GM19193 (cell line): ENCODE results near the gene CFAP221.

Source experiments
- POLR2A ChIP-seq: IDR thresholded peaks from 4 replicates; pipeline ENCODE4 v1.6.1; 2011; ENCODE audit not compliant: insufficient read depth, insufficient read length; ENCODE audit errors: extremely low read depth

CFAP221 gene

GRCh38 chr2:119523952-119524694, 20.1 kb upstream of the CFAP221 start, which contains the start of gene SCTR:
Gene SCTR (minus strand): TSS chr2:119524483. CDS start chr2:119524226, 257 bp downstream.
- no peak for TF ChIP-seq POLR2A

GRCh38 chr2:119525614-119526013, 18.6 kb upstream of the CFAP221 start:
- no peak for TF ChIP-seq POLR2A

DNA sequence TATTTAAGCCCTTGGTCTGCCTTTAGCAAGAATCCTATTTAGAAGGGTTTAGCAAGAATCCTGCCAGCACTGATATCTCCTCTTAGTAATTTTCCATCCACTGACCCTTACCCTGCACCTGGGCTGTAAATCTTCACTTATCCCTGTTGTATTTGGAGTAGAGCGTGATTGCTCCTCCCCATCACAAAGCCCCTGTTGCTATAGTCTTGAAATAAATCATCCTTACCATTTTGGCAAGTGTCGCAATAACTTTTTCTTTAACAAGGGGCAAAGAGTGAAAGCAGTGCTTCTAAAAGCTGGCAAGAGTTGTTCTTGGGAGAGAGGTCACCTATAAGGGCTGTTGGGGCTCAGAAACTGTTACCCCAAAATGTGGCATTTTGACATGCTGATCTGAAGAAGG, 16.2 kb upstream of the CFAP221 start:
- TF ChIP-seq POLR2A: no peak

- no peak for TF ChIP-seq POLR2A
These were observed 13.0 kb upstream of the CFAP221 start for GRCh38 chr2:119531292-119531691.

GRCh38 chr2:119533560-119533959, 10.7 kb upstream of the CFAP221 start:
- no peak for TF ChIP-seq POLR2A

DNA sequence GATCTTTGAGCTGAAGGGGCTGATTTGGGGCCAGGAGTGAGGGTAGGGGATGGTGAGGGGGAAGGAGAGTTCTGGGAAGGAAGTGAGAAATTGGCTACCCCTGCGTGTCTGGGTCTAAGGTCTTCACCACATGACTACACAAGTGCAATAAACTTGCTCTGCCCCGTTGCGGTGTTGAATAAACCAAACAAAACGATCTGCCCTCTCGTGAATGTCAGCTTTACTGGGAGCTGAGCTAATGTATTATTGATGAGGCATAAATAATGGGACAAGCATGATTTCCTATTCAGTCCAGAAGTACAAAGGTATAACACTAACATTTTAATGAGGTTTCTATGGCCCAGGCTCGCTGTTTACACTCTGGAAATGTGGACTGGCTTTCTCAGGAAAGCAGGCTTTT, 8.0 kb upstream of the CFAP221 start:
- TF ChIP-seq POLR2A: no peak

GRCh38 chr2:119536707-119537106, 7.5 kb upstream of the CFAP221 start:
- TF ChIP-seq POLR2A: no peak

DNA sequence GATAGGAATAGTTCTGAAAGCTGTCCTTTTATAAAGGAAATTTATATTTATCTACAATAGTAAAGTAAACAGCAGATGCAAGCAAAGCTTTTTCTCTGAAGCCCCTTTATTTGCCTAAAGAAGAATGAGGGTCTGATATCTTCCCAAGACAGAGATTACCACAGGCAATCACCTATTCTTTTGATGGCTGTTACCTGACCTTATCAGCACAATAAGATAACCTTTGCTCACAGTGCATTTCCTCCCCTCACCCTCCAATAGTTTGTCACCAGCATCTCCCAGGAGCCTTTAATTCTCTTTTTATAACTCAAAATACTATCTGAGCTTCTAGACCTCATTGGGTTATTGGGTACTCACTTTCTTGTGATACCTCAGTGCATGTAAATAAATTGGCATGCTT, 6.5 kb upstream of the CFAP221 start:
- TF ChIP-seq POLR2A: no peak

- no peak for TF ChIP-seq POLR2A
These were observed 2.8 kb upstream of the CFAP221 start for GRCh38 chr2:119541476-119541875.

- TF ChIP-seq POLR2A: no peak
These were observed 758 bp downstream of the CFAP221 start for GRCh38 chr2:119544939-119545475.

- no peak for TF ChIP-seq POLR2A
These were observed 1.7 kb downstream of the CFAP221 start for GRCh38 chr2:119545754-119546446.

DNA sequence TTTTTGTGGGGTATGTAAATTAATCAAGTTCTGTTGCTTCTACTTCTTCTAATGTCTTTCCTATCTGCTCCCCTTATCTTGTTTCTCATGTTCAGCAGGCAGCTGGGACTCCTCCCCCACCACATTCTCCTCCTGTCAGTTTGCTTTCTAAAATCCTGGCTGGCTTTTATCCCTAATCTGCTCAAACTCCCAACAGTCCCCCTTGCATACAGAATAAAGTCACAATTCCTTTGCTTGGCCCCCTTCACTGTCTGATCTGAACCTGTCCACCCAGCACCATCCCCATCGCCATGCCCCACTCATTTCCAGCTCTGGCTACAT, 2.2 kb downstream of the CFAP221 start:
- no peak for TF ChIP-seq POLR2A

DNA sequence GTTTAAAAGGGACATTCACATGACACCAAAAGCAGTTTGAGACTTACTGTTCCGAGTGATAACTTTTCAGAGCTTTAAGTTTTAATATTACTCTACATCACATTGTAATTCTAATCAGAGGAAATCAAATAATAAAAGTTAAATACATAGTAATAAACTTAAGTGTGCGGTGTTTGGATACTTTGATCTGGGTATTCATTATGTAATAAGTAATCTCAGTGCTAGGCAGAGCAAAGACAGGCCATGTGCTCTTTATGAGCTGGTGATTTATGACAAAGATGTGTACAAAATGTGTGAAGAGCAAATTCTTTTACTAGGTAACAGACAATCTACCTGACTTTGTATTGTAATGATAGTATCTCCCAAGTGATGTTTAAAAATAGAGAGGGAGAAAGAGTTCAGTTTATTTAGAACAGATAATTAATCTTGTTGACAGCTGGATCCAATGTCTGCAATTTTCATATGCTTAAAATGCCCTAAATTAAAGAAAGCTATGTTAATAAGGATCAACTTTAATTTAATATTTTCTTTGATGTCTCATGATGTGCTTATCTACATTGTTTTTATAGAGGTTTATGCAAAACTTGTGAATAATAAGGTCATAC, 4.4 kb downstream of the CFAP221 start:
- TF ChIP-seq POLR2A: no peak

DNA sequence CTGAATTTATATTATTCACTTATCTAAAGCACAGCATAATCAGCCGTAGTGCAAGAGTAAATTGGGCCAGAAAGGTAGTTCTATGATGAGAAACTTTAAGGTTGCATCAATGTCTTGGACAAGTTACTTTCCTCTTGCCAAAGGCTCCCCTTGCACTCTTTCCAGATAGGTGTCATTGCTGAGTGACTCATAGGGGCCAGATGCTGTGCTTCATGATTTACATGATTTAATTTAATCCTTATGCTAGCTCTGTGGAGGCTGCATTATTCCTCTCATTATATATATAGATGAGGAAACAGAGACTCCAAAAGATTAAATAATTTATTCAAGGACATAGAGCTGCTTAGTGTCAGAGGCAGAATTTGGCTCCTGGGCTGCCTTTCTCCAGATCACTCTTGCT, 5.0 kb downstream of the CFAP221 start:
- no peak for TF ChIP-seq POLR2A

GRCh38 chr2:119550346-119550745, 6.1 kb downstream of the CFAP221 start:
- no peak for TF ChIP-seq POLR2A

DNA sequence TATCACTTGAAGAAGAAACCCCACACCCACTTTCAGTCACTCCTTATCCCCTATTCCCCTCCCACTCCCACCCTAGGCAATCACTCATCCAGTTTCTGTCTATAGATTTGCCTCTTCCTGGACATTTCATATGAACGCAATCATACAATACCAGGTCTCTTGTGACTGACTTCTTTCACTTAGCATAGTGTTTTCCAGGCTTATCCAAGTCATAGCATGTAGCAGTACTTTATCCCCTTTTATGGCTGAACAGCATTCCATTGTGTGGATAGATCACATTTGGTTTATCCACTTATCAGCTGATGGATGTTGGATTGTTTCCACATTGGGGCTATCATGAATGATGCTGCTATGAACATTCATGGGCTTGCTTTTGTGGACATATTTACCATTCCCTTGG, 6.6 kb downstream of the CFAP221 start:
- no peak for TF ChIP-seq POLR2A
